SK-N-SH treated with all-trans-retinoic acid at 6 μM for 48 hours (cell line): ENCODE data around the gene LSAMP.

Experiments used
- ARNTL ChIP-seq: fragments of 450-650 bp; formaldehyde crosslinking; IDR thresholded peaks from 2 replicates; pipeline ENCODE4 v1.5.0; 2020; ENCODE audit warnings: low read depth, mild to moderate bottlenecking, moderate library complexity, borderline replicate concordance
- CREB5 ChIP-seq: fragments of 250-450 bp; sonication (Bioruptor Pico); IDR thresholded peaks from 2 replicates; pipeline ENCODE4 v1.5.1; 2020; ENCODE audit warnings: low read depth, mild to moderate bottlenecking, moderate library complexity
- CSDC2 ChIP-seq: fragments of 250-450 bp; sonication (Bioruptor Pico); IDR thresholded peaks from 2 replicates; pipeline ENCODE4 v1.5.0; 2020; ENCODE audit warnings: mild to moderate bottlenecking, moderate library complexity
- GLIS3 ChIP-seq: fragments of 250-450 bp; sonication (Bioruptor Pico); IDR thresholded peaks from 2 replicates; pipeline ENCODE4 v1.5.0; 2020; ENCODE audit warnings: mild to moderate bottlenecking, moderate library complexity
- OSR1 ChIP-seq: fragments of 250-450 bp; sonication (Bioruptor Pico); IDR thresholded peaks from 2 replicates; pipeline ENCODE4 v1.8.0; 2022; ENCODE audit warnings: moderate library complexity, mild to moderate bottlenecking, inconsistent platforms
- PATZ1 ChIP-seq: fragments of 250-450 bp; sonication (Bioruptor Pico); IDR thresholded peaks from 2 replicates; pipeline ENCODE4 v1.8.0; 2020; ENCODE audit warnings: mild to moderate bottlenecking, moderate library complexity, borderline replicate concordance
- POU6F1 ChIP-seq: fragments of 250-450 bp; sonication (Bioruptor Pico); IDR thresholded peaks from 2 replicates; pipeline ENCODE4 v1.8.0; 2021; ENCODE audit warnings: low read depth, mild to moderate bottlenecking, moderate library complexity, borderline replicate concordance
- RARB ChIP-seq: fragments of 250-450 bp; sonication (Bioruptor Pico); IDR thresholded peaks from 2 replicates; pipeline ENCODE4 v1.8.0; 2021; ENCODE audit warnings: mild to moderate bottlenecking, moderate library complexity
- SNAI2 ChIP-seq: fragments of 250-450 bp; sonication (Bioruptor Pico); IDR thresholded peaks from 2 replicates; pipeline ENCODE4 v1.5.0; 2020; ENCODE audit warnings: mild to moderate bottlenecking, moderate library complexity
- TOX ChIP-seq: fragments of 250-450 bp; sonication (Bioruptor Pico); IDR thresholded peaks from 2 replicates; pipeline ENCODE4 v1.8.0; 2021; ENCODE audit warnings: mild to moderate bottlenecking, moderate library complexity, borderline replicate concordance
- ZC3H10 ChIP-seq: fragments of 250-450 bp; sonication (Bioruptor Pico); IDR thresholded peaks from 2 replicates; pipeline ENCODE4 v1.5.1; 2021; ENCODE audit warnings: mild to moderate bottlenecking, moderate library complexity
- ZNF565 ChIP-seq: fragments of 450-650 bp; formaldehyde crosslinking; conservative IDR thresholded peaks from 2 replicates; pipeline ENCODE4 v1.5.0; 2020; ENCODE audit warnings: low read depth, mild to moderate bottlenecking, moderate library complexity
- ZNF70 ChIP-seq: fragments of 450-650 bp; formaldehyde crosslinking; IDR thresholded peaks from 2 replicates; pipeline ENCODE4 v1.5.0; 2020; ENCODE audit warnings: mild to moderate bottlenecking, moderate library complexity
- ZNF8 ChIP-seq: fragments of 450-650 bp; formaldehyde crosslinking; IDR thresholded peaks from 2 replicates; pipeline ENCODE4 v1.5.0; 2020; ENCODE audit warnings: mild to moderate bottlenecking, moderate library complexity

- no peak for TF ChIP-seq SNAI2 (CRISPR knock-in tag)
- no peak for TF ChIP-seq OSR1
- TF ChIP-seq TOX = no peak
- no peak for TF ChIP-seq GLIS3 (CRISPR knock-in tag)
- no peak for TF ChIP-seq PATZ1
- TF ChIP-seq RARB (CRISPR knock-in tag) = no peak
- TF ChIP-seq CSDC2 (CRISPR knock-in tag) = no peak
- no peak for TF ChIP-seq ZNF565 (CRISPR knock-in tag)
- no peak for TF ChIP-seq POU6F1 (CRISPR knock-in tag)
- no peak for TF ChIP-seq ZNF8 (CRISPR knock-in tag)
- TF ChIP-seq ZC3H10 (CRISPR knock-in tag) = no peak
- TF ChIP-seq CREB5 (CRISPR knock-in tag) = no peak
- no peak for TF ChIP-seq ARNTL
- TF ChIP-seq ZNF70 (CRISPR knock-in tag) = no peak
Observed at GRCh38 chr3:116069024-116069423, 376.3 kb downstream of the LSAMP start.
